CD4-positive, alpha-beta T cell treated with Interleukin-4 for 1 hour (primary cell): ENCODE measurements around the gene HSPA5.
"Not testable (repeated sequence)": the region's sequence is repeated elsewhere in the genome, so short reads cannot be mapped to it uniquely, and the experiment has no call there.

Source experiments
- DNase-seq, 2 donors: peaks; one replicate each; pipeline ENCODE4 v3.0.0-alpha.2; 2020 to 2022

The HSPA5 gene

GRCh38 chr9:125241000-125241862 is at the start of gene HSPA5:
Gene HSPA5, minus strand, starts transcription at chr9:125241343. Its CDS starts 217 bp downstream, at chr9:125241126.
- DNase-seq = peak; percentile 100

GRCh38 chr9:125286935-125287433 is 45.8 kb upstream of the HSPA5 start:
- not testable (repeated sequence) for DNase-seq

GRCh38 chr9:125284855-125285254 is 43.7 kb upstream of the HSPA5 start:
- no peak for DNase-seq

- no peak for DNase-seq
Measured at GRCh38 chr9:125280945-125281344, 39.8 kb upstream of the HSPA5 start.

GRCh38 chr9:125277411-125277810 is 36.3 kb upstream of the HSPA5 start:
- no peak for DNase-seq

- no peak for DNase-seq
Measured at GRCh38 chr9:125276771-125277170, 35.6 kb upstream of the HSPA5 start.

- DNase-seq = no peak
Measured at GRCh38 chr9:125272697-125273096, 31.6 kb upstream of the HSPA5 start.

- no peak for DNase-seq
Measured at GRCh38 chr9:125271081-125271480, 29.9 kb upstream of the HSPA5 start.

GRCh38 chr9:125269014-125269397 is 27.9 kb upstream of the HSPA5 start:
- no peak for DNase-seq

- no peak for DNase-seq
Measured at GRCh38 chr9:125268394-125269013, 27.4 kb upstream of the HSPA5 start.

- peak; percentile 56 to 58 for DNase-seq
Measured at GRCh38 chr9:125264068-125264467, 22.9 kb upstream of the HSPA5 start.

GRCh38 chr9:125262294-125262991 is 21.3 kb upstream of the HSPA5 start:
- DNase-seq = peak in 1 of 2 donors; percentile 39

GRCh38 chr9:125261501-125262293 is 20.6 kb upstream of the HSPA5 start, which contains the start of gene GAPVD1:
Gene GAPVD1, plus strand, starts transcription at chr9:125261826. Its CDS starts 37,096 bp downstream, at chr9:125298922.
- DNase-seq = peak; percentile 91 to 93

- no peak for DNase-seq
Measured at GRCh38 chr9:125260561-125260960, 19.4 kb upstream of the HSPA5 start.

GRCh38 chr9:125258832-125259534 is 17.8 kb upstream of the HSPA5 start:
- peak in 1 of 2 donors; percentile 19 for DNase-seq

- no peak for DNase-seq
Measured at GRCh38 chr9:125258160-125258785, 17.1 kb upstream of the HSPA5 start.

GRCh38 chr9:125255781-125256391 is 14.7 kb upstream of the HSPA5 start:
- no peak for DNase-seq

GRCh38 chr9:125254231-125254630 is 13.1 kb upstream of the HSPA5 start:
- no peak for DNase-seq

GRCh38 chr9:125246261-125246667 is 5.1 kb upstream of the HSPA5 start:
- no peak for DNase-seq

- DNase-seq = no peak
Measured at GRCh38 chr9:125243792-125244260, 2.7 kb upstream of the HSPA5 start.
